IPS-18a (cell line): ENCODE data around the gene OR8D4.

Source experiments
- H3K27ac ChIP-seq: one replicate; pipeline ENCODE4 v1.5.1; 2013; ENCODE audit warnings: low read length
- H3K27me3 ChIP-seq: one replicate; pipeline ENCODE4 v1.6.1; 2013; ENCODE audit warnings: mild to moderate bottlenecking, low read length; ENCODE audit not compliant: control insufficient read depth, insufficient read depth
- H3K36me3 ChIP-seq: one replicate; pipeline ENCODE4 v1.6.1; 2013; ENCODE audit warnings: low read depth, low read length; ENCODE audit not compliant: control insufficient read depth
- H3K4me1 ChIP-seq: one replicate; pipeline ENCODE4 v1.6.1; 2013; ENCODE audit warnings: low read depth, low read length; ENCODE audit not compliant: control insufficient read depth
- H3K4me3 ChIP-seq: one replicate; pipeline ENCODE4 v1.5.1; 2013; ENCODE audit warnings: low read length
- H3K9ac ChIP-seq: one replicate; pipeline ENCODE4 v1.6.1; 2013; ENCODE audit warnings: mild to moderate bottlenecking, low read length, moderate library complexity
- H3K9me3 ChIP-seq: one replicate; pipeline ENCODE4 v1.6.1; 2013; ENCODE audit warnings: low read depth, low read length; ENCODE audit not compliant: control insufficient read depth

OR8D4 gene

GRCh38 chr11:123904932-123905331 lies 3.0 kb downstream of the OR8D4 start:
- H3K36me3 ChIP-seq: no peaks in the 10 kb centered on the region

GRCh38 chr11:123905826-123906225 lies 3.9 kb downstream of the OR8D4 start:
- Histone ChIP-seq H3K4me3 (no peak overlapping the region), H3K9ac (no peak overlapping the region), H3K27ac (no peak overlapping the region), H3K27me3 (no peaks in the 10 kb centered on the region), H3K4me1 (peaks cover 6% of the 10 kb centered on the region), H3K9me3 (no peaks in the 10 kb centered on the region), H3K36me3 (no peaks in the 10 kb centered on the region)

More at GRCh38 chr11:123904932-123905331, 3.0 kb downstream of the OR8D4 start:
- Histone ChIP-seq H3K4me1 (peaks cover 6% of the 10 kb centered on the region), H3K9ac (no peak overlapping the region), H3K27me3 (no peaks in the 10 kb centered on the region), H3K9me3 (no peaks in the 10 kb centered on the region), H3K27ac (no peak overlapping the region), H3K4me3 (no peak overlapping the region)

GRCh38 chr11:123920943-123921342 lies 19.0 kb downstream of the OR8D4 start:
- no peaks in the 10 kb centered on the region for H3K9me3 ChIP-seq
- H3K4me1 ChIP-seq: no peaks in the 10 kb centered on the region
- H3K9ac ChIP-seq: no peak overlapping the region
- no peaks in the 10 kb centered on the region for H3K27me3 ChIP-seq
- no peak overlapping the region for H3K27ac ChIP-seq
- no peak overlapping the region for H3K4me3 ChIP-seq
- H3K36me3 ChIP-seq: no peaks in the 10 kb centered on the region

- H3K9ac ChIP-seq: no peak overlapping the region
- no peak overlapping the region for H3K4me3 ChIP-seq
- no peaks in the 10 kb centered on the region for H3K9me3 ChIP-seq
- H3K27me3 ChIP-seq: no peaks in the 10 kb centered on the region
- no peaks in the 10 kb centered on the region for H3K36me3 ChIP-seq
- H3K27ac ChIP-seq: no peak overlapping the region
- H3K4me1 ChIP-seq: no peaks in the 10 kb centered on the region
Observed at GRCh38 chr11:123924027-123924426, 22.1 kb downstream of the OR8D4 start.

GRCh38 chr11:123939317-123939716 lies 37.4 kb downstream of the OR8D4 start, which contains the start of gene OR4D5:
Gene OR4D5, plus strand, starts transcription at chr11:123939617. Its CDS starts 0 bp downstream, at chr11:123939617.
- no peaks in the 10 kb centered on the region for H3K27me3 ChIP-seq
- no peaks in the 10 kb centered on the region for H3K36me3 ChIP-seq
- no peaks in the 10 kb centered on the region for H3K9me3 ChIP-seq
- no peaks in the 10 kb centered on the region for H3K4me1 ChIP-seq
- no peak within 1 kb of the TSS for H3K9ac ChIP-seq
- H3K27ac ChIP-seq: no peak within 1 kb of the TSS
- no peak within 1 kb of the TSS for H3K4me3 ChIP-seq

- H3K27me3 ChIP-seq: no peaks in the 10 kb centered on the region
- H3K9me3 ChIP-seq: no peaks in the 10 kb centered on the region
- no peak overlapping the region for H3K4me3 ChIP-seq
- no peaks in the 10 kb centered on the region for H3K36me3 ChIP-seq
- H3K9ac ChIP-seq: no peak overlapping the region
- no peaks in the 10 kb centered on the region for H3K4me1 ChIP-seq
- H3K27ac ChIP-seq: no peak overlapping the region
Observed at GRCh38 chr11:123942413-123942812, 40.4 kb downstream of the OR8D4 start.

GRCh38 chr11:123943738-123944137 lies 41.8 kb downstream of the OR8D4 start, which contains the start of gene OR6T1:
Gene OR6T1, minus strand, starts transcription at chr11:123943838. Its CDS starts 0 bp downstream, at chr11:123943838.
- Histone ChIP-seq H3K4me3 (no peak within 1 kb of the TSS), H3K36me3 (no peaks in the 10 kb centered on the region), H3K27ac (no peak within 1 kb of the TSS), H3K9me3 (no peaks in the 10 kb centered on the region), H3K9ac (no peak within 1 kb of the TSS), H3K27me3 (no peaks in the 10 kb centered on the region), H3K4me1 (no peaks in the 10 kb centered on the region)

- no peaks in the 10 kb centered on the region for H3K36me3 ChIP-seq
- no peaks in the 10 kb centered on the region for H3K9me3 ChIP-seq
- no peaks in the 10 kb centered on the region for H3K4me1 ChIP-seq
- no peaks in the 10 kb centered on the region for H3K27me3 ChIP-seq
- H3K27ac ChIP-seq: no peak overlapping the region
- no peak overlapping the region for H3K4me3 ChIP-seq
- no peak overlapping the region for H3K9ac ChIP-seq
Observed at GRCh38 chr11:123945132-123945531, 43.2 kb downstream of the OR8D4 start.

- no peaks in the 10 kb centered on the region for H3K27me3 ChIP-seq
- H3K36me3 ChIP-seq: no peaks in the 10 kb centered on the region
- no peak overlapping the region for H3K9ac ChIP-seq
- H3K27ac ChIP-seq: no peak overlapping the region
- no peaks in the 10 kb centered on the region for H3K4me1 ChIP-seq
- H3K9me3 ChIP-seq: no peaks in the 10 kb centered on the region
- H3K4me3 ChIP-seq: no peak overlapping the region
Observed at GRCh38 chr11:123956752-123957151, 54.8 kb downstream of the OR8D4 start.
